Upper lobe of left lung (tissue), 4 donors: ENCODE measurements around the gene MICU2.

ENCODE experiments used
- CTCF ChIP-seq, 6 experiments: fragments of 450-650 bp in 4 of 6; fragments of 200-600 bp in 2 of 6; sonication (generic) in 2 of 6; IDR thresholded peaks; one replicate each; pipeline ENCODE4 v1.5.1; 2016 to 2019; ENCODE audit warnings: antibody characterized with exemption in 6 of 6
- EP300 ChIP-seq, 4 donors: sonication (generic); formaldehyde crosslinking; IDR thresholded peaks; one replicate each; pipeline ENCODE4 v1.5.1; 2017; ENCODE audit warnings: antibody characterized with exemption in 4 of 4, control low read depth in 2 of 4
- POLR2A ChIP-seq, 4 donors: fragments of 450-650 bp; IDR thresholded peaks; one replicate each; pipeline ENCODE4 v1.5.1; 2016 to 2017; ENCODE audit warnings: antibody characterized with exemption in 4 of 4, mild to moderate bottlenecking in 2 of 4
- POLR2AphosphoS5 ChIP-seq, 2 donors: sonication (generic); formaldehyde crosslinking; IDR thresholded peaks; one replicate each; pipeline ENCODE4 v1.5.1; 2017; ENCODE audit warnings: antibody characterized with exemption in 2 of 2

- TF ChIP-seq CTCF (IDR thresholded peaks at IDR 0.05) (no peak), POLR2A (IDR thresholded peaks at IDR 0.05) (no peak), EP300 (IDR thresholded peaks at IDR 0.05) (no peak), POLR2AphosphoS5 (IDR thresholded peaks at IDR 0.05) (no peak)
These were observed 24.1 kb downstream of the MICU2 start for GRCh38 chr13:21579754-21580316.
